ENCODE results near the gene SLC22A12. TPM values are rescaled to one million over a fixed set of nuclear protein-coding genes. Genes with fewer than 3 reads are reported as not detected.

SLC22A12 gene
- polyA plus RNA-seq, 1 donor from 2014 or later: not detected

GRCh38 chr11:64610596-64610995 is 19.6 kb downstream of the SLC22A12 start:
- H3F3A ChIP-seq (ENCODE audit: insufficient read depth, low read length, poor library complexity, severe bottlenecking): no peaks in the 10 kb centered on the region
- TF ChIP-seq RAD21 (conservative IDR thresholded peaks at IDR 0.05) (no peak), EZH2 (IDR thresholded peaks at IDR 0.05; ENCODE audit: borderline replicate concordance, insufficient read depth, low read length, poor library complexity, severe bottlenecking) (no peak), MXI1 (conservative IDR thresholded peaks at IDR 0.05; ENCODE audit: poor library complexity, severe bottlenecking) (no peak), SMC3 (conservative IDR thresholded peaks at IDR 0.05; ENCODE audit: poor library complexity) (no peak), REST (IDR thresholded peaks at IDR 0.05; ENCODE audit: borderline replicate concordance) (no peak), TAF1 (IDR thresholded peaks at IDR 0.05; ENCODE audit: low read depth) (no peak), EP300 (conservative IDR thresholded peaks at IDR 0.05; ENCODE audit: poor library complexity, severe bottlenecking) (no peak), POLR2AphosphoS5 (IDR thresholded peaks at IDR 0.05) (no peak)
- TF ChIP-seq, protein P1, sequence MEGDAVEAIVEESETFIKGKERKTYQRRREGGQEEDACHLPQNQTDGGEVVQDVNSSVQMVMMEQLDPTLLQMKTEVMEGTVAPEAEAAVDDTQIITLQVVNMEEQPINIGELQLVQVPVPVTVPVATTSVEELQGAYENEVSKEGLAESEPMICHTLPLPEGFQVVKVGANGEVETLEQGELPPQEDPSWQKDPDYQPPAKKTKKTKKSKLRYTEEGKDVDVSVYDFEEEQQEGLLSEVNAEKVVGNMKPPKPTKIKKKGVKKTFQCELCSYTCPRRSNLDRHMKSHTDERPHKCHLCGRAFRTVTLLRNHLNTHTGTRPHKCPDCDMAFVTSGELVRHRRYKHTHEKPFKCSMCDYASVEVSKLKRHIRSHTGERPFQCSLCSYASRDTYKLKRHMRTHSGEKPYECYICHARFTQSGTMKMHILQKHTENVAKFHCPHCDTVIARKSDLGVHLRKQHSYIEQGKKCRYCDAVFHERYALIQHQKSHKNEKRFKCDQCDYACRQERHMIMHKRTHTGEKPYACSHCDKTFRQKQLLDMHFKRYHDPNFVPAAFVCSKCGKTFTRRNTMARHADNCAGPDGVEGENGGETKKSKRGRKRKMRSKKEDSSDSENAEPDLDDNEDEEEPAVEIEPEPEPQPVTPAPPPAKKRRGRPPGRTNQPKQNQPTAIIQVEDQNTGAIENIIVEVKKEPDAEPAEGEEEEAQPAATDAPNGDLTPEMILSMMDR (IDR thresholded peaks at IDR 0.05; ENCODE audit: poor library complexity, severe bottlenecking): no peak
- no peaks in the 10 kb centered on the region for H3K79me2 ChIP-seq (replicated peaks; ENCODE audit: insufficient read depth, low read length)
- no peak overlapping the region for H3K4me2 ChIP-seq (ENCODE audit: low read length)
- H3K9me3 ChIP-seq (ENCODE audit: low read length): no peaks in the 10 kb centered on the region
- no peaks in the 10 kb centered on the region for H3K27me3 ChIP-seq (ENCODE audit: insufficient read depth, low read depth, low read length)
- no peaks in the 10 kb centered on the region for H3K36me3 ChIP-seq (ENCODE audit: insufficient read depth, low read length)
- no peak overlapping the region for H3K27ac ChIP-seq (ENCODE audit: low read length)
- H3K9ac ChIP-seq (ENCODE audit: low read length): no peak overlapping the region
- H3K4me3 ChIP-seq (ENCODE audit: low read length): no peak overlapping the region
- H3K9me2 ChIP-seq (ENCODE audit: insufficient read depth, low read length): no peaks in the 10 kb centered on the region
- H2AFZ ChIP-seq (ENCODE audit: low read depth, low read length): no peak overlapping the region
- no peaks in the 10 kb centered on the region for H4K20me1 ChIP-seq (ENCODE audit: insufficient read depth)

DNA sequence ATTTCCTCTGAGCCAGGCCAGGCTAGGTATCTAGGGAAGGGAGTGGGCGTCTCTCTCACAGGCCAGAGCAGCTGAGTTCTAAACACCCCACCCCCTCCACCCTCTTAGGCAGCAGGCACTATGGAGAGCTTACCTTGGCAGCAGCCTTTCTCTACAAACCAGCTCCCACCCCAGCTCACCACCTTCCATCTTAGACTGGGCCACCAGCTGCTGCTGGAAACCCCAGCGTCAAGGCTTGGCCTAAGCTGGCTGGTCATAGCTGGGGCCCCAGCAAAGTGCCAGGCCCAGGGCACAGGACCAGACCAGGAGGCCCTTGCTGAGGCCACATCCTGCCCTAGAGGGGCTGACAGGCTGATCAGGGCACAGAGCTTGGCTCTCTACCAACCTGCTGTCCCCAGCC is 20.2 kb downstream of the SLC22A12 start:
- Histone ChIP-seq H3K27me3 (ENCODE audit: insufficient read depth, low read depth, low read length) (no peaks in the 10 kb centered on the region), H3K36me3 (ENCODE audit: insufficient read depth, low read length) (no peaks in the 10 kb centered on the region), H3K4me2 (ENCODE audit: low read length) (no peak overlapping the region), H3K79me2 (replicated peaks; ENCODE audit: insufficient read depth, low read length) (no peaks in the 10 kb centered on the region), H3F3A (ENCODE audit: insufficient read depth, low read length, poor library complexity, severe bottlenecking) (no peaks in the 10 kb centered on the region), H3K9me2 (ENCODE audit: insufficient read depth, low read length) (no peaks in the 10 kb centered on the region), H3K9ac (ENCODE audit: low read length) (no peak overlapping the region), H4K20me1 (ENCODE audit: insufficient read depth) (no peaks in the 10 kb centered on the region), H3K9me3 (ENCODE audit: low read length) (no peaks in the 10 kb centered on the region), H3K4me3 (ENCODE audit: low read length) (no peak overlapping the region), H2AFZ (ENCODE audit: low read depth, low read length) (no peak overlapping the region), H3K27ac (ENCODE audit: low read length) (no peak overlapping the region)
- TF ChIP-seq SMC3 (conservative IDR thresholded peaks at IDR 0.05; ENCODE audit: poor library complexity): no peak
- no peak for TF ChIP-seq RAD21 (conservative IDR thresholded peaks at IDR 0.05)
- no peak for TF ChIP-seq EP300 (conservative IDR thresholded peaks at IDR 0.05; ENCODE audit: poor library complexity, severe bottlenecking)
- no peak for TF ChIP-seq REST (IDR thresholded peaks at IDR 0.05; ENCODE audit: borderline replicate concordance)
- TF ChIP-seq MXI1 (conservative IDR thresholded peaks at IDR 0.05; ENCODE audit: poor library complexity, severe bottlenecking): no peak
- TF ChIP-seq, protein P1 (IDR thresholded peaks at IDR 0.05; ENCODE audit: poor library complexity, severe bottlenecking): no peak
- TF ChIP-seq EZH2 (IDR thresholded peaks at IDR 0.05; ENCODE audit: borderline replicate concordance, insufficient read depth, low read length, poor library complexity, severe bottlenecking): no peak
- no peak for TF ChIP-seq TAF1 (IDR thresholded peaks at IDR 0.05; ENCODE audit: low read depth)
- no peak for TF ChIP-seq POLR2AphosphoS5 (IDR thresholded peaks at IDR 0.05)
